Progenitor cell of endocrine pancreas (in vitro differentiated cells): Measurements from ENCODE around the gene PRSS3. TPM values are rescaled to one million over a fixed set of nuclear protein-coding genes. Genes with fewer than 3 reads are reported as not detected.
"Not testable (repeated sequence)": the region's sequence is repeated elsewhere in the genome, so short reads cannot be mapped to it uniquely, and the experiment has no call there.

Source experiments
- DNase-seq: peaks from one replicate; pipeline ENCODE4 v3.0.0; 2021; ENCODE audit warnings: low spot score; ENCODE audit not compliant: unreplicated experiment
- H3K27ac Mint-ChIP-seq: 2 replicates; pipeline ENCODE4 v1.8.0; 2021; ENCODE audit warnings: mild to moderate bottlenecking, moderate library complexity, mixed read lengths
- H3K27me3 Mint-ChIP-seq: 2 replicates; pipeline ENCODE4 v1.8.0; 2021; ENCODE audit warnings: mixed read lengths
- H3K36me3 Mint-ChIP-seq: 2 replicates; pipeline ENCODE4 v1.8.0; 2022; ENCODE audit warnings: mixed read lengths; ENCODE audit not compliant: insufficient read depth
- H3K4me1 Mint-ChIP-seq: 2 replicates; pipeline ENCODE4 v1.8.0; 2021; ENCODE audit warnings: low read depth, mixed read lengths
- H3K4me3 Mint-ChIP-seq: 2 replicates; pipeline ENCODE4 v1.8.0; 2021; ENCODE audit warnings: low read depth, mild to moderate bottlenecking, moderate library complexity, mixed read lengths
- H3K9me3 Mint-ChIP-seq: 2 replicates; pipeline ENCODE4 v1.8.0; 2021; ENCODE audit warnings: low read depth, mixed read lengths
- total RNA-seq: library from RNA; stranded (reverse); gene quantifications from 2 replicates; pipeline ENCODE4 v1.2.1, GENCODE V29; 2021
- TF ChIP-seq, protein P1 (sequence below): fragments of 200-600 bp; sonication (generic); IDR thresholded peaks from one replicate; pipeline ENCODE4 v1.5.0; 2021; ENCODE audit warnings: antibody characterized with exemption, mild to moderate bottlenecking; ENCODE audit not compliant: unreplicated experiment

Gene PRSS3
- total RNA-seq, 1 donor from 2014 or later: not detected

GRCh38 chr9:33818847-33819500, 23.6 kb downstream of the PRSS3 start:
- DNase-seq: no peak
- H3K36me3 Mint-ChIP-seq: peaks cover 4% of the 10 kb centered on the region
- H3K27me3 Mint-ChIP-seq: no peaks in the 10 kb centered on the region
- H3K4me3 Mint-ChIP-seq: peak overlapping the region; percentile 88
- peaks cover 26% of the 10 kb centered on the region for H3K4me1 Mint-ChIP-seq
- no peaks in the 10 kb centered on the region for H3K9me3 Mint-ChIP-seq
- TF ChIP-seq, protein P1, sequence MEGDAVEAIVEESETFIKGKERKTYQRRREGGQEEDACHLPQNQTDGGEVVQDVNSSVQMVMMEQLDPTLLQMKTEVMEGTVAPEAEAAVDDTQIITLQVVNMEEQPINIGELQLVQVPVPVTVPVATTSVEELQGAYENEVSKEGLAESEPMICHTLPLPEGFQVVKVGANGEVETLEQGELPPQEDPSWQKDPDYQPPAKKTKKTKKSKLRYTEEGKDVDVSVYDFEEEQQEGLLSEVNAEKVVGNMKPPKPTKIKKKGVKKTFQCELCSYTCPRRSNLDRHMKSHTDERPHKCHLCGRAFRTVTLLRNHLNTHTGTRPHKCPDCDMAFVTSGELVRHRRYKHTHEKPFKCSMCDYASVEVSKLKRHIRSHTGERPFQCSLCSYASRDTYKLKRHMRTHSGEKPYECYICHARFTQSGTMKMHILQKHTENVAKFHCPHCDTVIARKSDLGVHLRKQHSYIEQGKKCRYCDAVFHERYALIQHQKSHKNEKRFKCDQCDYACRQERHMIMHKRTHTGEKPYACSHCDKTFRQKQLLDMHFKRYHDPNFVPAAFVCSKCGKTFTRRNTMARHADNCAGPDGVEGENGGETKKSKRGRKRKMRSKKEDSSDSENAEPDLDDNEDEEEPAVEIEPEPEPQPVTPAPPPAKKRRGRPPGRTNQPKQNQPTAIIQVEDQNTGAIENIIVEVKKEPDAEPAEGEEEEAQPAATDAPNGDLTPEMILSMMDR: no peak
- H3K27ac Mint-ChIP-seq: peak overlapping the region; percentile 97

DNA sequence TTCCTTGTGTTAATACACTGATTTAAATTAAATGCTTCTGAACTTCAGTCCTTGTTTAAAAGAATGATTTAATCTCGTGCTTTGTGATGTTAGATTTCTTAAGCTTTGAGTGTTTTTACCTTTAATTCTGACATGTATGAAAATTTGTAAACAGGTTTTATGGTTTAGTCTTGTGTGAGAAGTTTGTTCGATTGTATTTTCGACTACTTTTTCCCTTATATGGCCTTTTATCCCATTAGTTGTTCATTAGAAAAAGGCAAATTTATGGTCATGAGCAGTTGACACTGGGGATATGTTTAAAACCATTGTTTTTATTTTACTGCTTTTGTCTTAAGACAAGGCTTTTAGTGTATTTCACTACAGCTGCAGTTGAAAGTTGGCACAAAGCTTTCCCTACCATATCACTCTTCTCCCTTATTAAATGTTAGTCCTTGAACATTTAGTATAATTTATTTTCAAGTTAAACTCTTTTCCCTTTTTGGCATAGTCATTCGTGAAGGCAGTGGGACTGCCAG, 24.9 kb downstream of the PRSS3 start:
- H3K27me3 Mint-ChIP-seq: no peaks in the 10 kb centered on the region
- TF ChIP-seq, protein P1: no peak
- H3K36me3 Mint-ChIP-seq: peaks cover 6% of the 10 kb centered on the region
- no peak for DNase-seq
- H3K4me3 Mint-ChIP-seq: peak overlapping the region; percentile 88
- H3K27ac Mint-ChIP-seq: no peak overlapping the region
- peaks cover 26% of the 10 kb centered on the region for H3K4me1 Mint-ChIP-seq
- no peaks in the 10 kb centered on the region for H3K9me3 Mint-ChIP-seq

DNA sequence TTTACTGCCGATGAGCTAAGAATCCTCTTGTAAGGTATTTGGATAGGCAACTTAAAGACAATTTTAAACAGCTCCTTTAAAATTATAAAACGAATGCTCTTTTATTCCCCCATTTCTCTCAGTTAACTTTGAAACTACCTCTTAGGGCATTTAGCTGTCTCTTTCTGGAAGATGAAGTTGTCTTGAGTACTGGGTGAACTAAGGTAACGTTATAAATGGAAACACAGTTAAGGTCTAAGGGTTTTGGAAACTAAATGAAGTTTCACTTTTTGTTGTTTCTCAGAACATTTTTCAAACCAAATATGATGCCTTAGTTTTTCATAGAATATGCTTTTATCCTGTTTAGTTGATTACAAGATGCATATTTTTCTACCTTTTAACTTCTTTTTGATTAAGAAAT, 28.4 kb downstream of the PRSS3 start:
- Mint-ChIP-seq H3K36me3 (peaks cover 8% of the 10 kb centered on the region), H3K9me3 (no peaks in the 10 kb centered on the region), H3K27ac (no peak overlapping the region), H3K4me3 (no peak overlapping the region), H3K4me1 (peaks cover 14% of the 10 kb centered on the region), H3K27me3 (no peaks in the 10 kb centered on the region)
- DNase-seq: no peak
- TF ChIP-seq, protein P1: no peak

DNA sequence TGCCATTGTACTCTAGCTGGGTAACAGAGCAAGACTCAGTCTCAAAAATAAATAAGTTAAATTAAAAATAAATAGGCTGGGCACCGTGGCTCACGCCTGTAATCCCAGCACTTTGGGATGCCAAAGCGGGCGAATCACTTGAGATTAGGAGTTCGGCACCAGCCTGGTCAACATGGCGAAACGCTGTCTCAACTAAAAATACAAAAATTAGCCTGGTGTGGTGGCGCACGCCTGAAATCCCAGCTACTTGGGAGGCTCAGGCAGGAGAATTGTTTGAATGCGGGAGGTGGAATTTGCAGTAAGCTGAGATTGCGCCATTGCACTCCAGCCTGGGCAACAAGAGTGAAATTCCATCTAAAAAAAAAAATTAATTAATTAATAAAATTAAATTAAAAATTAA, 31.9 kb downstream of the PRSS3 start:
- not testable (repeated sequence) for H3K27ac Mint-ChIP-seq

DNA sequence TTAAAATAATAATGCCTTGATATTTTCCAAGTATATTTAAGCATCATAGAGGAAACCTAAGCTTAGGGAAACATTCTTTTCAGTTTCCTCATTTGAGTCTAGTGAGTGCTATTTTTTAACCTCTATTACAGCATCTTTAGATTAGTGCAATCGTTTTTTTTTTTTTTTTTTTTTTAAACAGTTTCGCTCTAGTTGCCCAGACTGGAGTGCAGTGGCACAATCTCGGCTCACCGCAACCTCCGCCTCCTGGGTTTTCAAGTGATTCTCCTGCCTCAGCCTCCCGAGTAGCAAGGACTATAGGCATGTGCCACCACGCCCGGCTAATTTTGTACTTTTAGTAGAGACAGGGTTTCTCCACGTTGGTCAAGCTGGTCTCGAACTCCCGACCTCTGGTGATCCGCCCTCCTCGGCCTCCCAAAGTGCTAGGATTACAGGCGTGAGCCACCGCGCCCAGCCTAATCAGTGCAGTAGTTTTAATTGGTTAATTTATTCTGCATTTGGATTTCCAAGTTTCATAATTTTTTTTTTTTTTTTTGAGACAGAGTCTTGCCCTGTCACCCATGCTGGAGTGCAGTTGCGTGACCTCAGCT, 34.4 kb downstream of the PRSS3 start:
- H3K9me3 Mint-ChIP-seq, DNase-seq, H3K4me1 Mint-ChIP-seq, H3K4me3 Mint-ChIP-seq, H3K27ac Mint-ChIP-seq, H3K27me3 Mint-ChIP-seq, H3K36me3 Mint-ChIP-seq: not testable (repeated sequence)

More for the DNA sequence above, 31.9 kb downstream of the PRSS3 start:
- not testable (repeated sequence) for H3K4me3 Mint-ChIP-seq, H3K9me3 Mint-ChIP-seq, DNase-seq, H3K36me3 Mint-ChIP-seq, H3K4me1 Mint-ChIP-seq, H3K27me3 Mint-ChIP-seq

DNA sequence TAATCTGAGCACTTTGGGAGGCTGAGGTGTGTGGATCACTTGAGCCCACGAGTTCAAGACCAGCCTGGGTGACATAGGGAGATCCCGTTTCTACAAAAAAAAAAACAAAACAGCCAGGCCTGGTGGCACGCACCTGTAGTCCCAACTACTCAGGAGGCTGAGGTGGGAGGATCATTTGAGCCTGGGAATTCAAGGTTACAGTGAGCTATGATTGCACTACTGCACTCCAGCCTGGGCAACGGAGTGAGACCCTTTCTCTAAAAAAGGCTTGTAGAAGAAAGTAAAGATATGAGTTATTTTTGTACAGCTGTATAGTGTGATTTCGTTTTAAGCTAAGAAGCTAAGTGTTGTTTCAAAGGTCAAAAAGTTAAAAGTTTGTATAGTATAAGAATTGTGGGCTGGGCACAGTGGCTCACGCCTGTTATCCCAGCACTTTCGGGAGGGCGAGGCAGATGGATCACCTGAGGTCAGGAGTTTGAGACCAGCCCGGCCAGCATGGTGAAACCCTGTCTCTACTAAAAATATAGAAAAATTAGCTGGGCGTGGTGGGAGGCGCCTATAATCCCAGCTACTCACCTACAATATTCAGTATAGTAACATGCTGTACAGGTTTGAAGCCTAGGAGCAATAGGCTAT, 40.4 kb downstream of the PRSS3 start:
- DNase-seq: no peak
- TF ChIP-seq, protein P1: no peak
- H3K36me3 Mint-ChIP-seq: no peaks in the 10 kb centered on the region
- H3K27ac Mint-ChIP-seq: peak overlapping the region; percentile 56
- H3K27me3 Mint-ChIP-seq: no peaks in the 10 kb centered on the region
- H3K4me3 Mint-ChIP-seq: no peak overlapping the region
- H3K9me3 Mint-ChIP-seq: no peaks in the 10 kb centered on the region
- peaks cover 1% of the 10 kb centered on the region for H3K4me1 Mint-ChIP-seq

GRCh38 chr9:33836261-33836660, 40.9 kb downstream of the PRSS3 start:
- H3K4me1 Mint-ChIP-seq, H3K27me3 Mint-ChIP-seq, H3K36me3 Mint-ChIP-seq, H3K9me3 Mint-ChIP-seq, H3K4me3 Mint-ChIP-seq, DNase-seq: not testable (repeated sequence)
- peak overlapping the region; percentile 52 for H3K27ac Mint-ChIP-seq
